GM18499 (cell line): Measurements from ENCODE around the gene POU2AF3.

Experiments
- ATAC-seq: cut with Tn5 transposase; IDR thresholded peaks from one replicate; pipeline ENCODE4 v1.9.1; 2021; ENCODE audit warnings: moderate number of reproducible peaks; ENCODE audit not compliant: insufficient read depth, unreplicated experiment

Gene POU2AF3

GRCh38 chr11:111349191-111349695, 50.9 kb downstream of the POU2AF3 start:
- ATAC-seq: no peak

- no peak for ATAC-seq
These were observed 52.5 kb downstream of the POU2AF3 start for GRCh38 chr11:111350811-111351210.

GRCh38 chr11:111351374-111352055, 53.2 kb downstream of the POU2AF3 start:
- ATAC-seq: no peak

- no peak for ATAC-seq
These were observed 53.9 kb downstream of the POU2AF3 start for GRCh38 chr11:111352231-111352746.

- no peak for ATAC-seq
These were observed 54.8 kb downstream of the POU2AF3 start for GRCh38 chr11:111352935-111353710.

- ATAC-seq: no peak
These were observed 55.6 kb downstream of the POU2AF3 start for GRCh38 chr11:111353776-111354600.

- no peak for ATAC-seq
These were observed 56.2 kb downstream of the POU2AF3 start for GRCh38 chr11:111354601-111354891.

- ATAC-seq: no peak
These were observed 56.8 kb downstream of the POU2AF3 start for GRCh38 chr11:111355101-111355500.

GRCh38 chr11:111355956-111356659, 57.8 kb downstream of the POU2AF3 start:
- ATAC-seq: no peak

- ATAC-seq: no peak
These were observed 58.3 kb downstream of the POU2AF3 start for GRCh38 chr11:111356660-111357048.

- ATAC-seq: no peak
These were observed 59.0 kb downstream of the POU2AF3 start for GRCh38 chr11:111357150-111358037.
